ENCODE results near the gene CTBS. TPM values are rescaled to one million over a fixed set of nuclear protein-coding genes. Genes with fewer than 3 reads are reported as not detected.

CTBS gene
- total and polyA plus RNA-seq, 12 donors, result 6.3 to 45.2 (median 27.5) TPM

GRCh38 chr1:84525779-84526178 lies 48.5 kb downstream of the CTBS start:
- Histone ChIP-seq H3K9me3 (replicated peaks in 1 of 3) (no peaks in the 10 kb centered on the region), H3K36me3 (replicated peaks in 1 of 2) (no peaks in the 10 kb centered on the region), H3K27ac (no peak overlapping the region), H3K4me3 (no peak overlapping the region), H3K4me1 (replicated peaks in 1 of 2) (no peaks in the 10 kb centered on the region), H3K27me3 (no peaks in the 10 kb centered on the region)
- intact Hi-C loops (cut with DNase I), result no loop called here
- TF ChIP-seq CTCF (IDR thresholded peaks at IDR 0.05) (no peak), POLR2A (IDR thresholded peaks at IDR 0.05) (no peak)
- WGBS, 4 donors, result 91 to 100% (median 96%) methylated on average over 1 of the region's 1 CpG
- DNase-seq, result no peak

GRCh38 chr1:84524590-84524989 lies 49.6 kb downstream of the CTBS start:
- no peak for DNase-seq
- Histone ChIP-seq H3K27ac (no peak overlapping the region), H3K4me1 (replicated peaks in 1 of 2) (no peaks in the 10 kb centered on the region), H3K27me3 (no peaks in the 10 kb centered on the region), H3K4me3 (no peak overlapping the region), H3K36me3 (replicated peaks in 1 of 2) (no peaks in the 10 kb centered on the region), H3K9me3 (replicated peaks in 1 of 3) (no peaks in the 10 kb centered on the region)
- TF ChIP-seq POLR2A (IDR thresholded peaks at IDR 0.05), result no peak
- no peak for TF ChIP-seq CTCF (IDR thresholded peaks at IDR 0.05)
- intact Hi-C loops (cut with DNase I), result no loop called here

- Histone ChIP-seq H3K4me3 (no peak overlapping the region), H3K4me1 (replicated peaks in 1 of 2) (no peaks in the 10 kb centered on the region), H3K9me3 (replicated peaks in 1 of 3) (no peaks in the 10 kb centered on the region), H3K36me3 (replicated peaks in 1 of 2) (no peaks in the 10 kb centered on the region), H3K27me3 (no peaks in the 10 kb centered on the region), H3K27ac (no peak overlapping the region)
- 92 to 95% (median 93%) methylated on average over 3 of the region's 3 CpGs for WGBS, 4 donors
- intact Hi-C loops (cut with DNase I), result no loop called here
- TF ChIP-seq CTCF (IDR thresholded peaks at IDR 0.05) (no peak), POLR2A (IDR thresholded peaks at IDR 0.05) (no peak)
- DNase-seq, result no peak
Observed at GRCh38 chr1:84510668-84511067, 63.6 kb downstream of the CTBS start.

GRCh38 chr1:84510165-84510564 lies 64.1 kb downstream of the CTBS start:
- 46 to 75% (median 50%) methylated on average over 2 of the region's 2 CpGs for WGBS, 4 donors
- no peak for DNase-seq

More at GRCh38 chr1:84510165-84510564, 64.1 kb downstream of the CTBS start:
- Histone ChIP-seq H3K27ac (no peak overlapping the region), H3K4me3 (no peak overlapping the region), H3K9me3 (replicated peaks in 1 of 3) (no peaks in the 10 kb centered on the region), H3K4me1 (replicated peaks in 1 of 2) (no peaks in the 10 kb centered on the region), H3K36me3 (replicated peaks in 1 of 2) (no peaks in the 10 kb centered on the region), H3K27me3 (no peaks in the 10 kb centered on the region)
- intact Hi-C loops (cut with DNase I), result no loop called here
- TF ChIP-seq POLR2A (IDR thresholded peaks at IDR 0.05) (no peak), CTCF (IDR thresholded peaks at IDR 0.05) (no peak)
